ENCODE data around the gene MAN1C1.

Gene MAN1C1

GRCh38 chr1:25642574-25643108 is 26.1 kb downstream of the MAN1C1 start:
- DNase-seq (ENCODE audit: extremely low read depth, insufficient read length) = peak; percentile 34
- Histone ChIP-seq H3K27me3 (replicated peaks; ENCODE audit: control insufficient read depth, insufficient read depth, low read length) (peaks cover 6% of the 10 kb centered on the region), H3K4me3 (replicated peaks; ENCODE audit: low read depth, low read length) (no peak overlapping the region), H3K36me3 (ENCODE audit: control insufficient read depth, insufficient read depth, low read length) (no peaks in the 10 kb centered on the region)
- TF ChIP-seq CTCF (IDR thresholded peaks at IDR 0.05; ENCODE audit: insufficient read depth, low read length, poor library complexity, severe bottlenecking) = no peak

DNA sequence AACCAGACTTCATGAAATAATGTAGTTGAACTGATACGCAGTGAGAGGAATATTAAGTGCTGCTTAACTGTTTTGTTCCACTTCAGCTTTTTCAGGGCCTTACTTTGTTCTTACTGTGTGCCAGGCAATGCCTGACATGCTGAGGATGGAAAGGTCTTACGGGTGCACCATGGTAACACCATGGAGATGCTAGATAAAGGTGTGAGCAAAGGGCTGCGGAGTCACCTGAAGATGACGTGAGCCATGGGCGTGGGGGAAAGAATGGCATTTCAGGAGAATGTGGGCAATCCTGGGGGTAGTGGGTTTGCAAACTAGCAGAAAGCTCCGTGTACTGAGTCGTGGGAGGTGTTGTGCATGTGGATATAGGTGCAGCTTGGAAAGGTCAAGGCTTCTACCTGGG is 27.3 kb downstream of the MAN1C1 start:
- H3K4me3 ChIP-seq (replicated peaks; ENCODE audit: low read depth, low read length) = no peak overlapping the region
- H3K36me3 ChIP-seq (ENCODE audit: control insufficient read depth, insufficient read depth, low read length) = no peaks in the 10 kb centered on the region
- TF ChIP-seq CTCF (IDR thresholded peaks at IDR 0.05; ENCODE audit: insufficient read depth, low read length, poor library complexity, severe bottlenecking) = no peak
- peaks cover 7% of the 10 kb centered on the region for H3K27me3 ChIP-seq (replicated peaks; ENCODE audit: control insufficient read depth, insufficient read depth, low read length)
- DNase-seq (ENCODE audit: extremely low read depth, insufficient read length) = no peak

DNA sequence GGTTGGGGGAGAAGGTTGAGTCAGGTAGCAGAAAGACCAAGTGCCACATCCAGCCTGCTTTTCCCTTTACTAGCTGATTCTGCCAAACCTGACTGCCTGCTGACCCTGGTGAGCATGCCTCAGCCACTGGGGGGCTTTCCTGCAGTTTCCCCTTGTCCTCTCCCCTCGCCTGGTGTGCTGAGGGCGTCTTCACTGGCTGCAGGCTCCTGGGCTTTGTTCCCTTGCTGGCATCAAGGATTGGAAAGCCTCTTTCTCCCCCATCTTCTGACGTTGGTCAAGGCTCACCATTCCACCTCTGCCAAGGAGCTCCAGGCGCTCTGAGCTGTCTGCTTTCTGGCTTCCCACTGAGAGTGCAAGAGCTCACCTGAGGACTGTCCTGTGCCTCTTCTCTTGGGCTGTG is 28.4 kb downstream of the MAN1C1 start:
- no peak for DNase-seq (ENCODE audit: extremely low read depth, insufficient read length)
- no peak for TF ChIP-seq CTCF (IDR thresholded peaks at IDR 0.05; ENCODE audit: insufficient read depth, low read length, poor library complexity, severe bottlenecking)
- Histone ChIP-seq H3K4me3 (replicated peaks; ENCODE audit: low read depth, low read length) (no peak overlapping the region), H3K36me3 (ENCODE audit: control insufficient read depth, insufficient read depth, low read length) (no peaks in the 10 kb centered on the region), H3K27me3 (replicated peaks; ENCODE audit: control insufficient read depth, insufficient read depth, low read length) (peaks cover 7% of the 10 kb centered on the region)

GRCh38 chr1:25645637-25646400 is 29.2 kb downstream of the MAN1C1 start:
- TF ChIP-seq CTCF (IDR thresholded peaks at IDR 0.05; ENCODE audit: insufficient read depth, low read length, poor library complexity, severe bottlenecking) = no peak
- peaks cover 7% of the 10 kb centered on the region for H3K27me3 ChIP-seq (replicated peaks; ENCODE audit: control insufficient read depth, insufficient read depth, low read length)
- H3K36me3 ChIP-seq (ENCODE audit: control insufficient read depth, insufficient read depth, low read length) = no peaks in the 10 kb centered on the region
- DNase-seq (ENCODE audit: extremely low read depth, insufficient read length) = no peak
- H3K4me3 ChIP-seq (replicated peaks; ENCODE audit: low read depth, low read length) = no peak overlapping the region

DNA sequence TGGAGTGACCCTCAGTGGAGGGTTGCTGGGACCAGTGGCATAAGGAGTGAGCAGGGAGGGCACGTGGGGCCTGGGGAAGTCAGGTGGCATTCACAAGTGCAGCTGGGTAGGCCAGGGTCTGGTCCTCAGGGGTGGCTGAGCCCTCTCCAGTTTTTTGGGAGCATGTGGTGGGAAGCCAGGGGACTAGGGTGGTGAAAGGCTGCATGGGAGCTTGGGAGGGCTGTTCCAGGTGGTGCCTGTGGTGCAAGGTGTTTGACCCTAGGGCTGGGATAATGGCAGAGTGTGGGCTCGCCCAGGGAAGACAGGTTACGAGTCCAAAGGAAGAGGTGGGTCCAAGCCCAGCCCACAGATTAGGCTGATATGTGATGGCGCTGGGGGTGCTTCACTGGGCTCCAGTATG is 30.5 kb downstream of the MAN1C1 start:
- peaks cover 7% of the 10 kb centered on the region for H3K27me3 ChIP-seq (replicated peaks; ENCODE audit: control insufficient read depth, insufficient read depth, low read length)
- H3K4me3 ChIP-seq (replicated peaks; ENCODE audit: low read depth, low read length) = no peak overlapping the region
- no peak for TF ChIP-seq CTCF (IDR thresholded peaks at IDR 0.05; ENCODE audit: insufficient read depth, low read length, poor library complexity, severe bottlenecking)
- no peak for DNase-seq (ENCODE audit: extremely low read depth, insufficient read length)
- H3K36me3 ChIP-seq (ENCODE audit: control insufficient read depth, insufficient read depth, low read length) = no peaks in the 10 kb centered on the region

All from GM06990 (cell line).